Measurements from ENCODE around the gene OPRD1. TPM values are rescaled to one million over a fixed set of nuclear protein-coding genes. Genes with fewer than 3 reads are reported as not detected.
A peak's percentile ranks its signal among the peaks of the same experiment; 100 is the strongest.
"Not testable (repeated sequence)": the region's sequence is repeated elsewhere in the genome, so short reads cannot be mapped to it uniquely, and the experiment has no call there.

The OPRD1 gene
- total RNA-seq, 1 experiment from 2014 or later, result not detected

- in situ Hi-C loops (cut with HindIII; ENCODE audit: low sequenced_read_pairs), result no loop called here
- no peak for DNase-seq (ENCODE audit: low spot score)
These were observed 59.8 kb downstream of the OPRD1 start for GRCh38 chr1:28871631-28872401.

- in situ Hi-C loops (cut with HindIII; ENCODE audit: low sequenced_read_pairs); DNase-seq (ENCODE audit: low spot score): not testable (repeated sequence)
These were observed 63.2 kb downstream of the OPRD1 start for GRCh38 chr1:28875134-28875533.

GRCh38 chr1:28877132-28877781 lies 65.3 kb downstream of the OPRD1 start:
- DNase-seq (ENCODE audit: low spot score), result peak; percentile 89
- in situ Hi-C loops (cut with HindIII; ENCODE audit: low sequenced_read_pairs), result no loop called here

GRCh38 chr1:28878796-28879195 lies 66.8 kb downstream of the OPRD1 start:
- DNase-seq (ENCODE audit: low spot score), result no peak
- in situ Hi-C loops (cut with HindIII; ENCODE audit: low sequenced_read_pairs), result no loop called here

- in situ Hi-C loops (cut with HindIII; ENCODE audit: low sequenced_read_pairs), result no loop called here
- peak; percentile 96 for DNase-seq (ENCODE audit: low spot score)
These were observed 70.1 kb downstream of the OPRD1 start for GRCh38 chr1:28882009-28882628.

GRCh38 chr1:28883242-28883616 lies 71.3 kb downstream of the OPRD1 start:
- in situ Hi-C loops (cut with HindIII; ENCODE audit: low sequenced_read_pairs), result no loop called here
- DNase-seq (ENCODE audit: low spot score), result no peak

GRCh38 chr1:28885472-28885877 lies 73.5 kb downstream of the OPRD1 start:
- in situ Hi-C loops (cut with HindIII; ENCODE audit: low sequenced_read_pairs), result no loop called here
- DNase-seq (ENCODE audit: low spot score), result no peak

GRCh38 chr1:28885977-28886730 lies 74.2 kb downstream of the OPRD1 start:
- DNase-seq (ENCODE audit: low spot score), result no peak
- in situ Hi-C loops (cut with HindIII; ENCODE audit: low sequenced_read_pairs), result no loop called here

- in situ Hi-C loops (cut with HindIII; ENCODE audit: low sequenced_read_pairs), result no loop called here
- DNase-seq (ENCODE audit: low spot score), result peak; percentile 82
These were observed 74.9 kb downstream of the OPRD1 start for GRCh38 chr1:28886731-28887418.

GRCh38 chr1:28887419-28887834 lies 75.5 kb downstream of the OPRD1 start:
- no peak for DNase-seq (ENCODE audit: low spot score)
- in situ Hi-C loops (cut with HindIII; ENCODE audit: low sequenced_read_pairs), result no loop called here

- DNase-seq (ENCODE audit: low spot score), result no peak
- in situ Hi-C loops (cut with HindIII; ENCODE audit: low sequenced_read_pairs), result no loop called here
These were observed 76.1 kb downstream of the OPRD1 start for GRCh38 chr1:28887835-28888682.

- no peak for DNase-seq (ENCODE audit: low spot score)
- in situ Hi-C loops (cut with HindIII; ENCODE audit: low sequenced_read_pairs), result no loop called here
These were observed 76.9 kb downstream of the OPRD1 start for GRCh38 chr1:28888915-28889314.

- no peak for DNase-seq (ENCODE audit: low spot score)
- in situ Hi-C loops (cut with HindIII; ENCODE audit: low sequenced_read_pairs), result no loop called here
These were observed 77.4 kb downstream of the OPRD1 start for GRCh38 chr1:28889357-28889756.

- no peak for DNase-seq (ENCODE audit: low spot score)
- in situ Hi-C loops (cut with HindIII; ENCODE audit: low sequenced_read_pairs), result no loop called here
These were observed 78.5 kb downstream of the OPRD1 start for GRCh38 chr1:28890435-28890834.

GRCh38 chr1:28890836-28891235 lies 78.9 kb downstream of the OPRD1 start:
- in situ Hi-C loops (cut with HindIII; ENCODE audit: low sequenced_read_pairs), result no loop called here
- no peak for DNase-seq (ENCODE audit: low spot score)

GRCh38 chr1:28891256-28891655 lies 79.3 kb downstream of the OPRD1 start:
- no peak for DNase-seq (ENCODE audit: low spot score)
- in situ Hi-C loops (cut with HindIII; ENCODE audit: low sequenced_read_pairs), result no loop called here

GRCh38 chr1:28893403-28894102 lies 81.6 kb downstream of the OPRD1 start:
- DNase-seq (ENCODE audit: low spot score), result no peak
- in situ Hi-C loops (cut with HindIII; ENCODE audit: low sequenced_read_pairs), result no loop called here

- no peak for DNase-seq (ENCODE audit: low spot score)
- in situ Hi-C loops (cut with HindIII; ENCODE audit: low sequenced_read_pairs), result no loop called here
These were observed 82.8 kb downstream of the OPRD1 start for GRCh38 chr1:28894785-28895184.
